ENCODE results near the gene DIPK1C.

- TF ChIP-seq EZH2 (IDR thresholded peaks at IDR 0.05; ENCODE audit: insufficient read depth, poor library complexity, severe bottlenecking) (no peak), EZH2phosphoT487 (IDR thresholded peaks at IDR 0.05; ENCODE audit: insufficient read depth, low read depth) (no peak)
Measured at GRCh38 chr18:74413836-74414235, 43.3 kb downstream of the DIPK1C start.
